K562 (cell line): ENCODE results near the gene CCZ1B. TPM values are rescaled to one million over a fixed set of nuclear protein-coding genes. Genes with fewer than 3 reads are reported as not detected.
"Not testable (repeated sequence)": the region's sequence is repeated elsewhere in the genome, so short reads cannot be mapped to it uniquely, and the experiment has no call there.

ENCODE experiments used
- CBX3 ChIP-seq, 2 experiments: IDR thresholded peaks; 1 replicate in 1 of 2; 2 replicates in 1 of 2; pipeline ENCODE4 v1.6.1; 2012; ENCODE audit warnings: inconsistent platforms in 2 of 2, low read length in 2 of 2, borderline replicate concordance in 1 of 2, control low read depth in 1 of 2
- DIDO1 ChIP-seq: fragments of 450-650 bp; IDR thresholded peaks from 2 replicates; pipeline ENCODE4 v1.6.1; 2016; ENCODE audit warnings: low read depth, missing biosample characterization, missing genetic modification characterization
- E2F3 ChIP-seq: fragments of 250-450 bp; sonication (Bioruptor Pico); IDR thresholded peaks from 2 replicates; pipeline ENCODE4 v1.4.0; 2020; ENCODE audit warnings: mild to moderate bottlenecking
- ELF2 ChIP-seq: fragments of 250-450 bp; sonication (Bioruptor Pico); IDR thresholded peaks from 2 replicates; pipeline ENCODE4 v1.5.0; 2021; ENCODE audit warnings: mild to moderate bottlenecking
- ETV1 ChIP-seq: fragments of 450-650 bp; conservative IDR thresholded peaks from 2 replicates; pipeline ENCODE4 v1.6.1; 2016; ENCODE audit warnings: missing genetic modification characterization, control low read depth, low read depth, missing compliant biosample characterization
- GABPB1 ChIP-seq: sonication (generic); formaldehyde crosslinking; IDR thresholded peaks from 2 replicates; pipeline ENCODE4 v1.8.0; 2022; ENCODE audit warnings: mild to moderate bottlenecking, missing genetic modification reagents
- OTX1 ChIP-seq: fragments of 450-650 bp; formaldehyde crosslinking; IDR thresholded peaks from 2 replicates; pipeline ENCODE4 v1.4.0; 2022; ENCODE audit warnings: mild to moderate bottlenecking
- POLR2G ChIP-seq: fragments of 200-400 bp; formaldehyde crosslinking; IDR thresholded peaks from 2 replicates; pipeline ENCODE4 v1.6.1; 2017; ENCODE audit warnings: low read depth, mild to moderate bottlenecking, antibody characterized with exemption, low read length, moderate library complexity
- TEAD1 ChIP-seq, 2 experiments: fragments of 450-650 bp in 1 of 2; sonication (generic) in 1 of 2; formaldehyde crosslinking; IDR thresholded peaks; 2 replicates each; pipeline versions ENCODE4 v1.4.0 to v1.8.0; 2020 to 2022; ENCODE audit warnings: mild to moderate bottlenecking in 2 of 2, missing genetic modification reagents in 1 of 2
- TFAP4 ChIP-seq: sonication (generic); formaldehyde crosslinking; IDR thresholded peaks from 2 replicates; pipeline ENCODE4 v1.8.0; 2022; ENCODE audit warnings: missing genetic modification reagents, mild to moderate bottlenecking, moderate library complexity, borderline replicate concordance
- VEZF1 ChIP-seq: fragments of 200-800 bp; sonication (Bioruptor generic); IDR thresholded peaks from 2 replicates; pipeline ENCODE4 v1.6.1; 2017; ENCODE audit warnings: missing genetic modification characterization, missing compliant biosample characterization
- ZBTB40 ChIP-seq, 2 experiments: fragments of 450-650 bp in 1 of 2; sonication (generic) in 1 of 2; formaldehyde crosslinking in 1 of 2; IDR thresholded peaks; 2 replicates each; pipeline versions ENCODE4 v1.7.1 to v1.9.0; 2016 to 2022; ENCODE audit warnings: inconsistent platforms in 1 of 2, mild to moderate bottlenecking in 1 of 2, missing genetic modification reagents in 1 of 2
- ZFX ChIP-seq: sonication (generic); formaldehyde crosslinking; IDR thresholded peaks from 2 replicates; pipeline ENCODE4 v1.8.0; 2022; ENCODE audit warnings: mild to moderate bottlenecking, missing genetic modification reagents, moderate library complexity
- ZNF165 ChIP-seq: fragments of 250-450 bp; sonication (Bioruptor Pico); IDR thresholded peaks from 2 replicates; pipeline ENCODE4 v1.4.0; 2020; ENCODE audit warnings: borderline replicate concordance
- ZNF445 ChIP-seq: fragments of 250-450 bp; sonication (Bioruptor Pico); IDR thresholded peaks from 2 replicates; pipeline ENCODE4 v1.4.0; 2020; ENCODE audit warnings: low read depth, mild to moderate bottlenecking, moderate library complexity
- ZNF79 ChIP-seq: fragments of 250-450 bp; sonication (Bioruptor Pico); IDR thresholded peaks from 2 replicates; pipeline ENCODE4 v1.4.0; 2020; ENCODE audit warnings: low read depth, mild to moderate bottlenecking, moderate library complexity
- polyA plus RNA-seq, 8 experiments: library from polyadenylated mRNA; depleted of rRNA in 4 of 8; stranded (reverse) in 5 of 8; unstranded in 3 of 8; fragments of >200 nt; fragmentation: Nextera tagmentation in 2 of 8; fragmentation: Illumina TruSeq in 1 of 8; extraction: Ambion mirVana in 2 of 8; extraction: Trizol in 1 of 8; gene quantifications; 2 replicates each; pipeline versions ENCODE4 v1.2.1 to v1.2.3, GENCODE V29; 2011 to 2014; ENCODE audit warnings: inconsistent platforms in 1 of 8, missing spikeins in 1 of 8
- total RNA-seq, 7 experiments: library from RNA; depleted of rRNA in 6 of 7; stranded (reverse); fragments of >200 nt in 6 of 7; fragmentation: Illumina TruSeq in 2 of 7; extraction: Trizol in 2 of 7; gene quantifications; 2 replicates each; pipeline versions ENCODE4 v1.2.1 to v1.2.3, GENCODE V29; 2011 to 2021; ENCODE audit warnings: low replicate concordance in 1 of 7

The CCZ1B gene
- total and polyA plus RNA-seq, 9 of the 15 experiments (the other 6 are each of a cell fraction or from before 2014, with no cell fraction given), result 8.1 to 78.5 (median 36.8) TPM

GRCh38 chr7:6826151-6826550 is at the start of gene CCZ1B (continued):
- TF ChIP-seq CBX3 (IDR thresholded peaks at IDR 0.05; ENCODE audit: borderline replicate concordance in 1 of 2, low read length in 2 of 2), result 0 out of 3 replicates have a peak, but pooled peaks of 1 of the 2 experiments have one; percentile 19
- TF ChIP-seq E2F3, result 0 out of 2 replicates have a peak, but pooled peaks have one; percentile 17
- TF ChIP-seq POLR2G, result peak; percentile 74
- peak; percentile 74; the same call in 1 of the 2 replicates for TF ChIP-seq ELF2 (CRISPR knock-in tag)
- peak; percentile 73; the same call in 1 of the 2 replicates for TF ChIP-seq DIDO1 (tag)
- peak; percentile 81 for TF ChIP-seq GABPB1 (CRISPR knock-in tag)
- peak; percentile 63 for TF ChIP-seq ZFX (CRISPR knock-in tag)
- TF ChIP-seq ZNF165 (CRISPR knock-in tag), result 0 out of 2 replicates have a peak, but pooled peaks have one; percentile 58
- TF ChIP-seq TFAP4 (CRISPR knock-in tag), result peak; percentile 16; the same call in 1 of the 2 replicates
- TF ChIP-seq ZNF79, result 0 out of 2 replicates have a peak, but pooled peaks have one; percentile 18
- peak; percentile 40; the same call in 1 of the 2 replicates for TF ChIP-seq VEZF1 (CRISPR knock-in tag)
- peak; percentile 58; the same call in 1 of the 2 replicates for TF ChIP-seq ETV1 (tag)
- TF ChIP-seq OTX1 (CRISPR knock-in tag), result peak; percentile 56; the same call in 1 of the 2 replicates
- peak in 1 of 2 experiments; percentile 76; a peak in 2 of 4 replicates for TF ChIP-seq TEAD1 (CRISPR knock-in tag; IDR thresholded peaks at IDR 0.05)
- TF ChIP-seq ZNF445, result 0 out of 2 replicates have a peak, but pooled peaks have one; percentile 72
- TF ChIP-seq ZBTB40 (IDR thresholded peaks at IDR 0.05), result peak; percentile 97
- not testable (repeated sequence) for TF ChIP-seq ZBTB40 (CRISPR knock-in tag; IDR thresholded peaks at IDR 0.05)
